Measurements from ENCODE around the gene CHD2.
A peak's percentile ranks its signal among the peaks of the same experiment; 100 is the strongest.

CHD2 gene

DNA sequence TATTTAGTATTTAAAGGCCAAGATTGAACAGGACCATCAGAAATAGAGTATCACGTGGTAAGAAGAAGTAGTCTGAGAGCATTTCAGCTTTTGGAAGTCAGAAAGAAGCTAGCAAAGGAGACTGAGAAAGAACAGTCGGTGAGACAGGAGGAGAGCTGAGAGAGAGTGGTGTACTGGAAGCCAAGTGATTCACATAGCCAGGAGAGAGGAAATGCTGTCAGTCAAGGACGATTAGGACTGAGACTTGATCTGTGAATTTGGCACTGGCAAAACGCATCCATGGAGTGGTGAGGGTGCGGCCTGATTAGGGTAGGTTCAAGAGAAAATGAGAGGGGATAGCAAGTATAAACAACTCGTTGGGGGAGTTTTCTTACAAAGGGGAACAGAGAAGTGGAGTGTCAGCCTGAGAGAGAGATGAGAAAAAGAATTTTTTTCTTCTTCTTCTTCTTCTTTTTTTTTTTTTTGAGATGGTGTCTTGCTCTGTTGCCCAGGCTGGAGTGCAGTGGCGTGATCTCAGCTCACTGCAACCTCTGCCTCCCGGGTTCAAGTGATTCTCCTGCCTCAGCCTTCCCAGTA, 44.9 kb downstream of the CHD2 start:
- intact Hi-C loops (cut with DNase I): no loop called here
- DNase-seq: no peak

DNA sequence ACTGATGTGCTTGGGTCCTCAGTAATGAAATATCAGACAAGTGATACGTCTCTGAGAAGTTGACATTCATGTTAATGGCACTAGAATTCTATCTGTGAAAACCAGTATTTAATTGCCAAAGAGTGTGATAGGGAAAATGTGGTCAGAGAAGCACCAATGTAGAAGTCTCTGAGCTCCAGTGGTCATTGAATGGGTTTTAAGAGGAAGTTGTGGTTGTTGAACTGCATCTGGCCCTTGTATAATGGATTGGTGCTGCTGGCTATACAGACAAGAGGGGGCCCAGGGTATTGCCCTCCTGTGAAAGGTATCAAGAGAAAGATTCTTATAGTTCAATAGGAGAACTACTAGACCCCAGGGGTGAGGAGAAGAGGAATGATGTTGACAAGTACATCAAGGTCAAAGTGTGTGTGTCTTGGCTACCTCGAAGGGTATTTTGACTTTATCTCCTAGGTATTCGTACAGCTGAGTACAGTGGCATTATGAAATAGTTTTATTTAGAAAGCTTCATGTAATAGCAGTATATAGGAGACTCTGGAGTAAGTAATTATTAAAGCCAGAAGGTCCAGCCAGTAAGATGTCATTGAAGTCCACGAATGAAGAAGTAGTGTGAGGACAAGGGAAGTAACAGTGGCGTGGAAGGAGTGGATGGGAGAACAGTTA, 47.1 kb downstream of the CHD2 start:
- intact Hi-C loops (cut with DNase I): no loop called here
- DNase-seq: no peak

DNA sequence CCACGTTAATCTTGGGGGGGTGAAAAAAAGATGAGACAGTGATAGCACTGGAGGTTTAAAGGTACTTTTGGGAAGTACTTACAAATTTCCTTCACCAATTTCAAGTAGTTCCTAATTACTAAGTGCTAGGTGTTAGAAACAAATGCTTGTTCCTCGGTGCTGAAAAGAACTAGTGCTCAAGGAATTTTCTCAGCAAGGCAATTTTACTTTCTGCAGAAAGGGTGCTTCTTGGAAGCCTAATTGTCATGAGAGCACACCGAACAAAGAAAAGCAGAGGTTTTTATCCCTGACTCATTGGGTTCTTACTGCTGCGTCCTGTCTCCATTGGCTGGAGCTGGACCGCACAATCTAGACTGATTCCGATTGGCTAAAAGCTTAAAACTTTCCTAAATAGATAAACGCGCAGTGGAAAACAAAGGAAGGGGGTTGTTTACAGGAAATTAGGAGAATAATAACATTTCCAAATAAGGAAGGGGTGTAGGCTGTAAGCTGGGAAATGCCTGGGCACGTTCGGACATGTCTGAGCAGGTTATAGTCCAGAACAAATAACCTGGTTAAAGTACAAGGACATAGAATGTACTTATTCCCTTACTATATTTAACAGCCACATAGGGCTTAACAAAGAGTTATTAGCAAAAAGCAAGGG, 49.6 kb downstream of the CHD2 start:
- DNase-seq: no peak
- intact Hi-C loops (cut with DNase I): no loop called here

DNA sequence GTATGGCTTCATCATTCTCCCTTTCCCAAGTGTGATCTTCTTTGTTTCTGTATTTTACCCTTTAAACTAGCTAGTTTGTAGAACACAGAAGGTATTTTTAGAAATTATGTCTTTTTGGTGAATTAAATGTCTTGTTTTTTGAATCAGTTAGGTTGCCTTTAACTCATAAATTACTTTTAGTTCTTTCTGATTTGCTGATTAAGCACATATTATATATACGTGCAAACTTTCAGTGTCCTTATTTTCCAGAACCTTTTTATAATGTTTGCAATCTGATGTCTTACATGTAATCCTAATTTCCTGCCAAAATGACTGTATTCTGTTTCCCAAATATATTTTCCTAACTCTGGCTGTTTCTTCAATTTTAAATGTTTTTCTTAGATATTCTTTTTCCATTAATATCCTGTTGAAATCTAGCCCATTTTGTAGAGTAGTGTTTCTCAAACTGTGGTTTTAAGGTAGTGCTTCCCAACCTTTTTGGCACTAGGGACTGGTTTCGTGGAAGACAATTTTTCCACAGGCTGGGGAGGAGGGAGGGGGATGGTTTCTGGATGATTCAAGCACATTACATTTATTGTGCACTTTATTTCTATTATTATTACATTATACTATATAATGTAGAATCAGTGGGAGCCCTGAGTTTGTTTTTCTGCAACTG, 51.8 kb downstream of the CHD2 start:
- intact Hi-C loops (cut with DNase I): no loop called here
- DNase-seq: no peak

DNA sequence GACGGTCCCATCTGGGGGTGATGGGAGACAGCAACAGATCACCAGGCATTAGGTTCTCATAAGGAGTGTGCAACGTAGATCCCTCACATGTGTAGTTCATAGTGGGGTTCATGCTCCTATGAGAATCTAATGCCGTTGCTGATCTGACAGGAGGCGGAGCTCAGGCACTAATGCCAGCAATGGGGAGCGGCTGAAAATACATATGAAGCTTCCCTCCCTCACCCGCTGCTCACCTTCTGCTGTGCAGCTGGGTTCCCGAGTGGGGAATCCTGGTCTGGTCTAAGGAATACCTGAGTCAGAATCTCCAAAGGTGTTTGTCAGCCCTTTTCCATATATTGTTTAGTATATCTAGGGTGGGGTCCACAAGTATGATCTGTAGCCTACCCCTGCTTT, 52.3 kb downstream of the CHD2 start:
- intact Hi-C loops (cut with DNase I): no loop called here
- DNase-seq: no peak

DNA sequence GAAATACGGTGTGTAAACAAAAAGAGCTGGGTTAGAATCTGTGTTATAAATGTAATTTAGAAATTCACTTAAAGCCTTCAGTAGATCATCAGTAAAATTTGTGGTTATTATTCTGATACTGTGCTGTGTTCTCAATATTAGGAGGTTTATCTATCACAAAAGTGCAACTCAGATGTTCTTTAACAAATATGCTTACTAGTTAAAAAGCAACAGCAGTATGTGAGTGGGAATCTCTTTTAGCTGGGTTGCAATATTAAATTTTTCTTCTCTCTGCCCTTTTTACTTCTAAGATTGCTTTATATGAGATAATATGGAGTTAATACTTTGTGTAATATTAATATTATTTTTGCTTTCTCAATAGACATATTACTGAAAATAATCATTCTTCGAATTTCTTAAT, 53.4 kb downstream of the CHD2 start:
- intact Hi-C loops (cut with DNase I): no loop called here
- DNase-seq: no peak

DNA sequence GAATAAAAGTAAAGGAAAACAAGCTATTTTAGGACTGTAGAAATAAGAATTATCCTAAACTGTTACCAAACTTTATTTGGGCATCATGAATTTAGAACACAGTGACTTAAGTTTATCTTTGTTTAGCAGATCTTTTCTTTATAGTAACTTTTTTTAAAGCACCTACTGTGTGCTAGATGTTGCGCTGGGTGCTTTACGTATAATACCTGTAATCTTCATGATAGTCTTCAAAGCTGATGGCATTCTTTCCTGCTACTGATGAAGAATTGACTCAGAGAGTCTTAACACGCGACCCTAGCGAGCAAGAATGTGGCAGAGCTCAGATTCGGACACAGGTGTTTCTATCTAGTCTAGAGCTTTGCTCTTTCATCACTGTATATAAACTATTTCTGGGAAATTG, 53.9 kb downstream of the CHD2 start:
- DNase-seq: no peak
- intact Hi-C loops (cut with DNase I): no loop called here

DNA sequence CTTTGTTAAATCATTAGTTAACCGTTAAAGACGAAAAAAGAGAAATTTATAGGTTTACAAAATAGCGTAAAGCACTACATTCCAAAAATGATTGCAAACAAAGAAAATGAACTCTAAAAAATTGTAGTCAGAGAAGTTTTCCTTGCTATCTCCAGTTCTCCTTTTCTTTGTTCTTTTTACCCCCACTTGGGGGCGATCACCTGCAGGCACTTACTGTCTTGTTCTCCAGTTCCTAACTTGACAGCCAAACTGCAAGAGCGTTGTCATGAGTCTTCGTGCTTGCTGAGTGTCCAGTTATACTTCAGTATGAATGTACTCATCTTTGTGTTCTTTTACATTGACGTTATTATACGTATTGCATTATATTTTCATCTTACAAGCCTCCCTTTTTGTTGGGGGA, 54.5 kb downstream of the CHD2 start:
- DNase-seq: no peak
- intact Hi-C loops (cut with DNase I): no loop called here

DNA sequence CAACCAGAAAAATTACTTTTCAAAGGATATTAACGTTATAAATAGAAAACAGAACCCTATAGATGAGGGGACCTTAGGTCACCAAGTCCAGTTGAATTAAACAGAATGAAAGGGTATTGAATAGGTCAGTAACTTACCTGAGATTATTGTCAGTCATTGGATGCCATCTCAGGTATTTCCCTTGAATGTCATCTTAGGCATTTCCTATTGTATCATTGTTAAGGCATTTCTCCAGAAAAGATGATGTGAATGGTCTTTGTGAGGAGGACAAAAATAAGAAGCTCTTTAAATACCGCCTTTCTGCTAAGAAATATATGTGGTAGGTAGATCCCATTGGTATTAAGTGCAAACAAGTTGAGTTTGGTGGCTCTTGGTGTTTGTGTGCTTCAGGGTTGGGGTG, 55.6 kb downstream of the CHD2 start:
- no peak for DNase-seq
- intact Hi-C loops (cut with DNase I): no loop called here

DNA sequence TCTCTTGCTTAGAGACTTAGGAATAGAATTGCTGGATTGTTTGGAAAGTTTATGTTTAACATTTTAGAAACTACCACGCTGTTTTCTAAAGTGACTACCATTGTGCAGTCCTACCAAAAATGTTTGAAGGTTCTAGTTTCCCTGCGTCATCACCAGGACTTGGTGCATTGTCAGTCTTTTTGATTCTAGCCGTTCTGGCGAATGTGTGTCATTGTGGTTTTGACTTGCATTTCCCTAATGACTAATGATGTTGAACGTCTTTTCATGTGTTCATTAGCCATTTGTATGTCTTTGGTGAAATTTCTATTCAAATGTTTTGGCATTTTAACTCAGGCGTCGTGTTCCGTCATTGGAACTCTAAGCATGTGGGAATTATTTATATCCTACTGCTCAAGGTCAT, 58.0 kb downstream of the CHD2 start:
- intact Hi-C loops (cut with DNase I): no loop called here
- DNase-seq: no peak

DNA sequence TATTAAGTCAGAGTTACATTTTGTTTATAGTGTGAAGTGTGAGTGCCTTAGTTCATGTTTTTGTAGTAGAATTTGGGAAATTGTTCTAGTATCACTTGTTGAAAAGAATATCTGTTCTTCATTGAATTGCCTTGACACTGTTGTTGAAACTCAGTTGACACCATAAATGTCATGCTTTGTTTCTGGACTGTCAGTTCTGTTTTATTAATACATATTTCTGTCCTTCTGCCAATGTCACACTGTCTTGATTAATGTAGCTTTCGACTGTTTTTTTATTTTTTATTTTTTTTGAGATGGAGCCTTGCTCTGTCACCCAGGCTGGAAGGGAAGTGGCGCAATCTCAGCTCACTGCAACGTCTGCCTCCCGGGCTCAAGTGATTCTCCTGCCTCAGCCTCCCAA, 59.1 kb downstream of the CHD2 start:
- intact Hi-C loops (cut with DNase I): no loop called here
- DNase-seq: no peak

DNA sequence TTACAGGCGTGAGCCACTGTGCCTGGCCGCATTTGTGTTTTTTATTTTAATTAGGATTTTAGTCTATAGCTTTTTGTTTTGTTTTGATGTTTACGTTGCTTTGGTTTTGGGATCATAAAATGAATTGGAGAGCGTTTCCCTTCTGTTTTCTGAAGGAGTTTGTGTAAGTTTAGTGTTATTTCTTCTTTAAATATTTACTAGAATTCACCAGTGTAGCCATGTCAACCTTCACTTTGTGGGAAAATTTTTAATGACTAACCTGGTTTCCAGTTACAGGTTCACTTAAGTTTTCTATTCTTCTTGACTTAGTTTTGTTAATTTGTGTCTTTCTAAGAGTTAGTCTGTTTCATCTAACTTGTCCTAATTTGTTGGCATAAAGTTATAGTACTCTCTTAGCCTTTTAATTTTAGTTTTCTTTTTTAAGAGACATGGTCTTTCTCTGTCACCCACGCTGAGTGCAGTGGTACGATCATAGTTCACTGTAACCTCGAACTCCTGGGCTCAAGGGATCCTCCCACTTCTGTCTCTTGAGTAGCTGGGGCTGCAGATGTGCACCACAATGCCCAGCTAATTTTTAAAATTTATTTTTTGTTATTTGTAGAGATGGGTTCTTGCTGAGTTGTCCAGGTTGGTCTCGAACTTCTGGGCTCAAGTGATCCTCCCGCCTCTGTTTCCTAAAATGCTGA, 61.0 kb downstream of the CHD2 start:
- no peak for DNase-seq
- intact Hi-C loops (cut with DNase I): no loop called here

DNA sequence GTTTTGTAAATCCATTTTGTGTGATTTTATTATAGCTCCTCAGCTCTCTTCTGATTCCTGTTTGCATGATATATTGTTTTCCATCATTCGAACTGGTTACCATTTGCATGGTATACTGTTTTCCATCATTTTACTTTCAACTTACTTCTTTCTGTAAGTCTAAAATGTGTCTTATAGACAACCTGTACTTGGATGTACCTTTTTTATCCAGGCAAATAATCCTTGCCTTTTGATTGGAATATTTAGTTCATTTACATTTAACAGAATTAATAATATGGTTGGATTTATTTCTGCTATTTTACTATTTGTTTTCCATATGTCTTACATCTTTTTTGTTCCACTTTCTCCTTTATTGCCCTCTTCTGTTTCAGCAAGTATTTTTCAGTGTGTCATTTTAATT, 62.8 kb downstream of the CHD2 start:
- DNase-seq: no peak
- intact Hi-C loops (cut with DNase I): no loop called here

DNA sequence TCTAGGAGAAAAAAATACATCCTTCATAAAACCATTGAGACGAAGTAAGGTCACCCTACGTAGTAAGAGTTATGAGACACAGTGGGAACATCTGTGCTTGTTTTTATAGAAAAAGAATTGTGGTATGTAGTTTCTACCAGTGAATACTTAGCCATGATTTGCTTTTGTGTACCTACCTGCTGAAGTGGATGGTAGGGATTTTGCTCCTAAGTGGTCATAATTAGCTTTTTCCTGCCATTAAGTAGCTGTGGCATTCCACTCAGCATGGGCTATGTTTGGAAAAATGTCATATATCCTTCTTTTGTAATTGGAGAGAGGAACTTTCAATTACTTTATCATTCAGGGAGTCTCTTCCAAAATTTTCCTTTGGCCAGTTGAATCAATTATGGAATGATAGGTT, 63.7 kb downstream of the CHD2 start:
- intact Hi-C loops (cut with DNase I): no loop called here
- DNase-seq: no peak

DNA sequence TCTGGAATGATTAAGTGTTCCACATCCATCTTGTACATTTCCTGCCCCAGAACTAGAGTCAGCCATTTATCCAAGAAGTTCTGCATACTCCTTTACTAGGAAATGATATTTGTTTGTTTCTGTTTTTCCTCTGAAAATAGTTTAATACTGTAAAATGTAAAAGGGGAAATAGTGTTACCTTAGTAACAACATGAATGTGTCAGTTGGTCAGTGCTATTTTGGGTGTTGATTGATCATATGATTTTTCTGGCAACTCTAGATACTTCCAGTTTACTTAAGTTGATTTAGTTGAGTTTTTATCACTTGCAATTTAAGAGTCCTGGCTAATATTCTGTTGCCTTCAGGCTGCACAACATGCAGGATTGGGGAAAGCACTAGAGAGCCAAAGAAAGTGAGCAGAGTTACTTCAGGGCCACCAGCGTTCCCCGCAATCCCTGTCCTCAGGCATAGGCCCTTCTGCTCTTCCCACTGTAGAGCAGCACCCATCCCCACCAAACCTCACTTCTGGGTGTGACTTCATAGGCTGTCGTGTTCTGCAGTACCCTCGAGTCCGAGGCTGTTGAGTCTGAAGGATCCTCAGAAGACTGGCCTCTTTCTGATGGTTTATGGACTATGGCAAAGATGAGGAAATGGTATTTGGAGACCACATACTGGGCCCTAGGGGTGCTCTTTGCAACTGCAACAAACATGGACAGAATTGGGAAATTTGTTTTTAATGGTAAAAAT, 69.0 kb downstream of the CHD2 start:
- intact Hi-C loops (cut with DNase I): no loop called here
- no peak for DNase-seq

DNA sequence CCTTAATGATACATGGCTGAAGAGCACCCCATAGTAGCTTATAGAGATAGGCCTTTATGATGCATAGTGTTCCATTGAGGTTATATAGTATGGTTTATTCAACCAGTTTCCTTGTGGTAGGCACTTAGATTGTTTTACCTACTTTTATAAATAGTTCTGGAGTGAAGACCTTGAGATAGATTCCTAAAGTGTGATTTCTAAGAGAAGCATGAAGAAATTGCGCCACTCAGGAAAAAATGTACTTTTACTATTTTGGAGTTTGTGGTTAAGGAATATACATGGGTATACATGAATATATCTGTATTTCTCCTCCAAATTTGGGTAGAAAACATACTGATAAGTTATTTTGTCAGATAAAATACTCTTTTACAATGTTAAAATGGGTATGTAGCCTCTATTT, 70.5 kb downstream of the CHD2 start:
- intact Hi-C loops (cut with DNase I): no loop called here
- no peak for DNase-seq

DNA sequence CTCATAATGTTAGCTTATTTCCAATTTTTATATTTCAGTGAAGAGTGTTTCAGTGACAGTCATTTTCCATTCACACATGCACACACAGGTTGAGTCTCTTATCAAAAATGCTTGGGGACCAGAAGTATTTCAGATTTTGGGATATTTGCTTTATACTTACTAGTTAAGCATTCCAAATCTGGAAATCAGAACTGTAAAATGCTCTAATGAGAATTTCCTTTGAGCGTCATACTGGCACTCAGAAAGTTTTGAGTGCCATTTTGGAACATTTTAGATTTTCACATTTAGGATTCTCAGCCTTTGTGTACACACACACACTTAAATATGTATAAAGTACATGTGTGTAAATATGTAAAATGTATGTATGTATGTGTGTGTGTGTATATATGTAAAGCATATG, 71.0 kb downstream of the CHD2 start:
- intact Hi-C loops (cut with DNase I): no loop called here
- DNase-seq: no peak

DNA sequence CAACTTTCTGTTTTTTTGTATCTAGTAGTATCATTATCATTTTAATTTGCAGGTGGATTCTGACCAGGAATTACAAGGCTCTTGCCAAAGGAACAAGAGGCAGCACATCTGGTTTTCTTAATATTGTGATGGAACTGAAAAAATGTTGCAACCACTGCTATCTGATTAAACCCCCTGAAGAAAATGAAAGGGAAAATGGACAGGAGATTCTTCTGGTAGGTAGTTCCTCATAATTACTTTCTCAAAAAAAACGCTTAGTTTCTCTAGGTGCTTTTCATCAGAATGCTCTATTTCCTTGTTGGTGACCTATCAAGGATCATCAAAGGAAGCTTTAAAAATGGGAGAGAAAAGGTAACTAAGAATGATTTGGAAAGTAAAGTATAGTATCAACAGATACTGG, 71.6 kb downstream of the CHD2 start:
- DNase-seq: no peak
- intact Hi-C loops (cut with DNase I): no loop called here

DNA sequence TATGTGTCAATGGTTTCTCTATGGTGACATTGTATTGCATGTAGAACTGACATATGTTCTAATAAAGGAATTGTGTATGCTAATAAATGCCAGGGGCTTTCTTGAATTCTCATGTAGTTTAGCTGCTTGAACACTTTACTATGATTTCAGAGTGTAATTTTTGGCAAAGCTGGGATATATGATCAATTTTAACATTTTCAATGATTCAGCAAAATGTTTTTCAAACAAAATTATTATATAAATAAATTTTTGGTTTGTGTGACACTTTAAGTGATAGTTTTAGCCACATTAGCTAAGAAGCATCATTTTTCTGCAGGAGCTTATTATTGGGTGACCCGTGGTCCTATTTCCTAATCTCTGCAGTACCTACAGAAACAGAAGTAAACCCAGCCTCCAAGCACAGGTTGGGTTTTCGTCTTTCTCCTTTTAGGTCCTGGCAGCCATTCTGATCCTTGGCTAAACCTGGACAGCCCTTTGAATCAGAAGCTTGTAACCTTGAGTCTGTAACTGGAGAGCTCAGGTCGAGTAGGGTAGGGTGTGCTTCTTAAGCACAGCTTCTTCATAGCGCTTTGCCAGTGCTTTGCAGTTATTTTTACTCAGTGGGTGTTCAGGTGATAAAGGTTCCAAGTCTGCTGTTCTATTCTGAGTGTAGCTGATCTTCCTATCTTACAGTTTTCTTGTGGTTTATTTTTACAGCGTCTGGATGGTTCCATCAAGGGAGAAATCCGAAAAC, 74.2 kb downstream of the CHD2 start:
- intact Hi-C loops (cut with DNase I): no loop called here
- DNase-seq: peak in 7 of 42 donors; percentile 21 to 60 (median 35)
